Ureter (tissue), 1 donor: ENCODE results near the gene DNAL1. TPM values are rescaled to one million over a fixed set of nuclear protein-coding genes. Genes with fewer than 3 reads are reported as not detected.

Experiments used
- DNase-seq: peaks from one replicate; pipeline ENCODE4 v3.0.0-alpha.2; 2020; ENCODE audit warnings: low spot score
- total RNA-seq: library from RNA; stranded (reverse); gene quantifications from one replicate; pipeline ENCODE4 v1.2.4, GENCODE V29; 2023
- donor health status: DM: yes; HTN: yes; CAD: no.

Gene DNAL1
- total RNA-seq, 1 donor from 2014 or later, result 14.9 TPM

DNA sequence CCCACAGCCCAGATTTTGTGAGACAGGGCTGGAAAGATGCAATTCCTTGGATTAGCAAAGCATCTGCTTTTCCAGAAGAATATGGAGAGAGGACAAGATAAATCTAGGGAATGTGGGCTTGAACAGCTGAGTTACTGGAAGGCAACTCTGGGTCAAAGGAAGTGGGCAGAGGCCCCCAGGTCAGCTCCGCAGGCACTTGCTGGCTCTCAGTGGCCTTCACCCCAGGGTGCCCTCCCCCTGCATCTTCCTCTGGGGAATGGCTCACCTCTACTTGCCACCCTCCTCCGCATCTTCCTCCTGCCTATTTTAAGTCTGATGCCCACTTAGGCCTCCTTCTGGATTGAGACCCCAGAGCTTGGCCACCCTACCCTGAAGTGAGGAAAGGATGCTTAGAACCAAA is 79.9 kb downstream of the DNAL1 start:
- peak; percentile 23 for DNase-seq

DNA sequence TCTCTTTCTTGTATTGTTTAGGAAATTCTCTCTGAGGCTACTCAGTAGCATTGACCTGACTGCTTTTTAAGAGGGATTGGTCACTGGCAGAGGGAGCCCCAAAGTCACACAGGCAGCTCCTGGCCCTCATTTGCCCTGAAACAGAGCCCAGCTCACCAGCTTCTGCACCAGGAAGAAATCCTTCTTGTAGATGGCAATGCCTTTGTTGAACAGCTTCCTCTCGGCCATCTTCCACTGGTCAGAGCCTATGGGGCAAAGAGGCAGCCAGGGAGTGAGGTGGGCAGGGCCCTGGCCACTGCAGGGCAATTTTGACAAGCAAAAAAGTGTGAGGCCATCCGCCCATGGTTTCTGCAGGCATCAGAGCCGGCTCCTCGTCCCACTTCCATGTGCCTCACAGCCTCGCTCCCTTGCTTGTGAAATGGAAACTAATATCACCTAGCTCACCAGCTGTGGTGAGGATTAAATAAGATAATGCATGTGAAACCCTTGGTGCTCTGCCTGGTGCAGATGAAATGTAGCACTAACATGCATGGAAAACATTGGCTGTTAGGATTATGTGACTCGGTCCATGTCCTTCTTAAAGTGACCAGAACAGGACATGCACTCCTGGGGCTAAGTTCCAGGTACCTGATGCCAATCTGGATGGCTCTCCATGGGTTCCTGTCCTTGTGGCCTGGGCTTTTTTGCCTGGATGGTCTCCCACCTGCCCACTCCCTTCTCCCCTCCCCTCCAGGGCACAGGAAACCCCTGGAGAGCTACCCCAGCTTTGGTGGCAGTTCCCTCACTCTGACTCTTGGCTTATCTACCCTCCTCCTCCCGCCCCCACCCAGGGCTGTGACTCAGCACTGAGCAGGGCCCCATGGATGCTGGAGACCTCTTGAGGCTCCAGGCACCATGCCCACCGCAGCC is 80.6 kb downstream of the DNAL1 start:
- DNase-seq, result peak; percentile 30

DNA sequence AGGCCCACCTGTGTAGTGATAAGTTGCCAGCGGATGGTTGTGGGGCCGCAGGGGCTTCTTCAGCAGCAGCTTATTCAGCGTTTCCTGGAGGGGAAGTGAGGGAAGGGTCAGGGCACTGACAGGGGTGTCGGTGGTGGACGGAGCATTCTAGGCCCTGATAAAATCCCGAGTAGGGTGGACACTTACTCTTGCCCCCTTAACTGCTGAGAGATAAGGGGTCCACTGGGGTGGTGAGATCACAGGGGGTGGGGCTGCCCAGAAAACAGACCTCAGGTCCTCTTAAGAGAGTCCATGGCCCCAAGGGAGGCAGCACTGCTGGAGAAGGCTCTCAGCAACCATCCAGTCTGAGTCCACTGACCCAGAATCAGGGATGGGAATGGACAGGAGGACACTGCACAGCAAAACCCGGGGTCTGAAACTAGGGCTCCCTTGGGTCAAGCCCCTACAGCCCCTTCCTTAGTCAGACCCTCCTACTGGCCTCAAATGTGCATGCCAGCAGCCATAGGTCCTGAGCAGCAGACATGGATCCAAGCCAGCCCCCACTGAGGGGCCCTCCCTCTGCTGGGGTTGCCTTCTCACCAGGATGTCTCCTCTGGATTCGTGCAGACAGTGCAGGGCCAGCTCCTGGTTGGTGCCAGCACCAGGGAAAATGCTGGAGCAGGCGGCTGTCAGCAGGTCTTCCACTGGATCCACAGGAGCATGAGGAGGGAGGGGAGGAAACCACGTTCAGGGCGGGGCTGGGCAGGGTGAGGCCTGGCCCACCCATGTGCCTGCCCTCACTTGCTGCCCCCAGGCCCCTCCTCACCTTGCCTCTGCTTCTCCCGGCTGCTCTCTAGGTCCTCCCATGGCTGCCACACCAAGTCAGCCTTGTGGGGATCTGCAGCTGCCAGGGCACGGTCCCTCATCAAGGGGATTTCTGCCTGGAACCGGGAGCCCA is 81.5 kb downstream of the DNAL1 start:
- peak; percentile 40 for DNase-seq

DNA sequence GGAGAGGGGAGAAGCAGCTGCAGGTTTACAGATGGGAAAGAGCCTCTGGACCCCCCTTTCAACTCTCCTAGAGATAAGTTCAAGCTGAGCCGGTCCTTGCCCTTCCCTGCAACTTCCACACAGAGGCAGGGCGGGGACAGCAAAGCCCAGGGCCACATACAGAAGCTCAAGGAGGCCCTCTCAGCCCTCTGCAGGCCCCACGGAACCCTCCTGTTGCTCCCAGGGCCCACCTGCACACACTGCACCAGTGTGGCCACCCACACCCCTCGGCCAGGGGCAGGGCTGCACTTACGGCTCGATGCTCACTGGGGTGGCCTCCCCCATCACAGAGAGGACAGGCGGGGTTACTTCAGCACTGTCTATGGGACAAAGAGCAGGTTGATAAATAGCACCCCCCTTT is 82.4 kb downstream of the DNAL1 start:
- no peak for DNase-seq

DNA sequence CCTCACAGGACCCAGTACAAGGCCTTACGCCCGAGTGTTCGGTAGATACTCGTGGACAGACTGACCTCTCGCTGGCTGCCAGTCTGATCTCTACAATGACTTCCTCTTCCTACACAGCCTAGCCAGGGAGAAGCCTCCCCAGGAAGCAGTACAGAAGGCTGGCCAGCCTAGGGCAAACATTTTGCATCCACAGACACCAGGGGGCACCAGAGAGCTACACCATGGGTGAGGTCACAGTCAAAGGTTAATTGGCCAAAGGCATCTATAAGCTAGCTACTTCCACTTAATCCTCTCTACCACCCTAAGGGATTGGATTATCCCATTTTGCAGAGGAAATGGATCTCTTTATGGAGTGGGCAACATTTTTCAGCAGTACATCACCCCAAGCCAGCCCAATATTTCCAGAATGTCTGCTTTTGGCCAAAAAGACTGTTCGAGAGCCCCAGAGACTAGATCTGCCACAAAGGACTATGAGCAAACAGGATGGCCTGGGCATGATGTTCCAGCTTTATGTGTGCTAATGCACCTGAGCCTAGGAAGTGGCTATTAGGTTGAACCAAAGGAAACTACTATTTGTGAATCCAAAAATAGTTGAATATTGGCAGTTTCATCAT is 84.0 kb downstream of the DNAL1 start:
- DNase-seq, result peak; percentile 91

DNA sequence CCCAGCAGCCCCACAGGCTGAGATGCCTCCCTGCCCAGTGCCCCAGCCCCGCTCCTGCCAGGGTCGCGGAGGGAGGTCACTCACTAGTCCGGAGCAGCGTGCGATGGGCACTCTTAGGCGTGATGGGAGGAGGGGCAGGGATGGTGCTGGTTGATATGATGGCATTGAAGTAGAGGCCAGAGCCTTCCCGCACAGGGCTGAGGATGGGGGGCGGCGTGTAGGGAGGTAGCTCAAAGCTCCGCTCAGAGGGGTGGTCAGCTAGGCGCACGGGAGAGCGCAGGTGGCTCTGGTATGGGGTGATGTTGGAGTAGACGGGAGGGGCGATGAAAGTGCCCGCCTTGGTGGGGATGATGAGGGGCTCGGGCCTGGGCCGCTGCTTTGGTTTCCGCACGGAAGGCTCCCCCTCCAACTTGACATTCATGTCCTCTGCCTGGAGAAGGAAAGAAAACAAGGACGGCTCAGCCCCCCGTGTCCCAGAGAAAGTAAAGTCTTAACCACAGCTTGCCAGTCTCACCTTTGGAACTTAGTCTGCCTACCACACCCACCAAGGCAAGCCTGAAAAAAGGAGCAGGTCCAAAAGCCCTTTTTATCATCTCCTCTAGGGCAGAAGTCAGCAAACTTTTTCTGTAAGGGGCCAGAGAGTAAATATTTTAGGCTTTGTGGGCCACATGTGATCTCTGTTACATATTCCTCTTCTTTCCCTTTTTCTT is 84.9 kb downstream of the DNAL1 start:
- DNase-seq, result no peak

DNA sequence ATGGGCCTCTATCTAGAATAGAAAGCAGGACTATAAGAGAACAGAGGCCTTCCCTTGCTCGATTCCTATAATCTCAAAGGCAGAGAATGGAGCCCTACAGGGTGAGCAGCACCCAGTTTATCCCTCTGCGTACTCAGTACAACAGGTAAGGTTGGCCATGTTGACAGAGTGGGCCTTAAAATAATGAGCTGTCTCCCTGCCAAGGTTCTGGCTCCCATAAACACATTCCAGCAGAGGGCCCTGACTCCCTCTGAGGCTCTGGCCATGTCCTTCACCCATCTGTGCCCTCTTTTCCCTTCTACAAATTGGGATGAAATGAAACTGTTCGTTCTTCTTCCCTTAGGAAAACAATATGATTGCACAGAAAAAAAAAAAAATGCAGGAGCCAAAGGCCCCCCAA is 86.3 kb downstream of the DNAL1 start:
- no peak for DNase-seq

DNA sequence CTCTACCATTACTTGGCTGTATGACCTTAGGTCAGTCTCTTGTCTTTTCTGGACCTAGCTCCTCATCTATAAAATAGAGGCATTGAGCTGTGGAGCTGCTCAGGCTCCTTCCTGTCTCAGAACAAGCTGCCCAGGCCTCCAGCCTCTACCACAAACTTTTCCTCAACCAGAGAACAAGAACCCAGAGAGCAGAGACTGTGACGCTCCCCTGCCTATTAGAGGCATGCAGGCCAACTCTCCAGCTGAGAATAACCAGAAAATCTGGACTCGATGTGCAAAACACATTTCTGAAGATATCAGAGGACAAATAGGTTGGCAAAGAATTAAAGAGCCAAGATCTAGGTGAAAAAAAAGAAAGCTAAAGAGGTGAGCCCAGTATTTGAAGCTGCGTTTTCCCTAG is 87.2 kb downstream of the DNAL1 start:
- no peak for DNase-seq

DNA sequence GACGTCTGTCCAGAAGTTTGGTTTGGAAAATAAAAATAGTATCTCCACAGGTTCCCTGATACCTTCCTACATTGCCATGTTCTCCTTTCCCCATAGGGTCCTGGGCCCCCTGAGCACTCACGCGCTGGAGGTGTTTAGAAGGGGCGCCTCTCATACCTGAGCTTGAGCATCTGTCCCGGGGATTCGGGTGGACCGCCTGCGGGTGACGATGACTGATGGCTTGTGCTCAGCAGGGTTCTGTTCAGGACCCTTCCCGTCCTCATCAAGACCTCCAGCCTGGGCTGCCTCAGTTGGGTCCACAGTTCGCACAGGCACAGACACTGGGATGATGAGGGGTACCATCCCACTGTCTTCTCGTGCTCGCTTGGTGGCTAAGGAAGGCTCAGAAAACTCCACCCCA is 92.1 kb downstream of the DNAL1 start:
- DNase-seq, result no peak

DNA sequence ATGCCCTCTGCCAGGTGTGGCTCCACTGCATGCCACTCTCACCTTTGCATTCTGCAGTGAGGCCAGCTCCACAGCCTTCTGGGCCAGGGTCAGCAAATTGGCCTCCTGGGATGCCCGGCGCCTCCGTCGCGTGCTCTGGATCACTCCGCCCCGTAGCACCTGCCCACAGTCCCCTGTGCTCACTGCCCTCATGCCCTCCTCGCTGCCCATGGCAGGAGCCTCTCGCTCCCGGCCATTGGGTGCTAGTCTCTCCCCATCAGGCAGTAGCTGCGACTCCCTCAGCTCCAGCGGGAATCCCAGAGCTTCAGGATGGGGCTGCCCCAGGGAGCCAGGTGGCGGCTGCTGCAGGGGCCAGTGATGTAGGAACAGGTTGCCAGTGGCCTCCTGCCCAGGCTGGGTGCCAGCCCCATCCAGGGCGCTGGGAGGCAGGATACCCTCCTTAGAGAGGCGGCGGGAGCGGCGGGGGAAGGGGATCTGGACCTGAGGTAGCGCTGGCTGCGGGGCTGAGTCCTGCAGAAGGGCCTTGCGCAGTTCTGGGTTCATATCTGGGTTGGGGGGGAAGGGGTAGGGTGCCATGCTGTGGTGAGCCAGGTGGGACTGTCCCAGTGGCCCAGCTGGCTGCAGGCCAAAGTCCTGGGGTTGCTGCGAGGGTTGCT is 93.9 kb downstream of the DNAL1 start:
- DNase-seq, result no peak

DNA sequence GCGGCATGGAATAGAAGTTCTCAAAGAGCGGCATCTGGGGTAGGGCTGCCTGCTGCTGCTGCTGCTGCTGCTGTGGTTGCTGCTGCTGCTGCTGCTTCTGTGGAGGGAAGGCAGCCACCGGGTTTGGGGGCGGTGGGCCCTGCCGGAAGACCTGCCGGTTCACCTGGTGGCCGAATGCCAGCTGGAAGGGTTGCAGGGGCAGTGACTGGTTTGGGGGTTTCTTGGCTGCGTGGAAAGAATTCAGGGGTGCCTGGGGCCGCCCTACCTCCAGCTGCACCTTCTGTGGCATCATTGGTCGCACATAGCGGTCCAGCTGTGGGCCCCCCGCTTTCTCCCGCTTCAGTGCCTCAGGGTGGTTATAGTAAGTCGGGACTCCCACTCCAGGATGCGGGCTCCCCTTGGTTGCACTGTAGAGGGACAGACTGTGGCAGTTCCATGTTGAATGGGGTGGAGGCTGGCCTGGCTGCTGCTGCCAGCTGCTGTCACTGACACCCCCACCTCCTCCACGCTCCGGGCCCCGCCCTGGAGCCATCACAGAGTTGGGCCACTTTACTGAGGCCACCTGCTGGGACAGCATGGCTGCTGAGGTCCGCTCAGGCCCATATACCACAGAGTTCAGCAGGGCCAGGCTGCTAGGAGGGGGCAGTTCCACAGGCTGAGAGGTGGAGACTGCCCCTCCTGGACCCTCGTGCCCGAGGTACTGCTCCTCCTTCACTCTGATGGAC is 94.5 kb downstream of the DNAL1 start:
- DNase-seq, result no peak

DNA sequence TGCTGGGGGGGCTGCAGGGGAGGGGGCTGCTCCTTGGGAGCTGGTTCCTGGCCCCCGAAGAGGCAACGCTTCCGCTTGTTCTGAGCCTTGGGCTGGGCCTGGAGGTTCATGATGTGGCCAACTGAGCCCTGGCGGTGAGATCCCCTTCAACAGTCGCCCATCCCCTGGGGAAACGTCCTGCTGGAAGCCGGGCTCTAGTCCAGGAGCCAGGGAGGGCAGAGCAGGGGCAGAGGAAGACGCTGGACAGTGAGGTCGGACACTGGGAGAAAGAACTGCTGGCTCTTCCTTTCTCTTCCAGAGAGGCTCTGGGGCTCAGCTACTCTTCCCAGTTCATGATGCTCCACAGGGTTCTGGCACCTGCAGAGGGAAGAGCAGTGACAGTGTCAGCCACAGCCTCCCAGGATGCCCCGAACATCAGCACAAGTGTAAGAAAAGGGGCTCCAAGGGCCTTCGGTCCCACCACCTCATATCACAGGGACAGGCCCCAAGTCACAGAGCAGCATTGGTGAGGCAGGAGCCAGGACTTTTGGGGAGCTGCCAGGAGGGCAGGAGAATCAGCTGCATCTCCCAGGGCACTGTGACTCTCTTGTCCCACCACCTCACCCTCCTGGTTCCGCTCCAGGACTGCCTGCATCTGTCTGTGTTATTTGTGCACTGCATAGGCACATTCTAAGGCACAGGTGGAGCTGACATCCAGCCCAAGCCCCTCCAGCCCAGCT is 95.3 kb downstream of the DNAL1 start:
- DNase-seq, result no peak

DNA sequence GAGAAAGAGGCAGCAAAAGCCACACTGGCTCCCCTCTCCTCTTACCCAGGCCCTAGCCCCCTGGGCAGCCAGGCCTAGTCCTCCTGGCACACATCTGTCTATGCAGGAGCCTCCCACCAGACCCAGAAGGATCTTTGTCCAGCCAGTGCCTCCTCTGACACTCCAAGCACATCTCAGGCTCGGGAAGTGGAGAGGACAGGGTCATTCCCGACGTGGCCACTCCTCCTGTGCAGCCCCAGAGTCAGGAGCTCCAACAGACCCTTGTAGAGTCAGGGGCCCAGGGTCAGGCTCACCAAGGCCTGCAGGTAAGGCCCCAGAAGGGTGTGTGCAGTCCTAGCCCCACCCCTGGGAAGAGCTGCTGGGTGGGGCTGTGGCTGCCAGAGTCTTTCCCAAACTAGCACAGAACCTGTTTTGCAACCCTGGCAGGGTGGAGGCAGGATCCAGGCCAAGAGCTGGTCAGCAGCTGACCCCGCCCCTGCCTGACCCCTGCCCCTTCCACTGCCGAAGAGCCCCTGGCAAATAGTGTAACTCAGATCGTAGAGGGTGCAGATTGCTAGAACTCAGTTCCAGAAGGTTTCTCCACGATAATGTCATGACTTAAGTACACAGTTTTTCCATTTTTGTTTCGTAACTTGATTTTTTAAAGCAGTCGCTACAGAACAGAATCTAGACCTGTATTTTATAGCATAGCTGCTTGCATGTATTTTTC is 96.0 kb downstream of the DNAL1 start:
- peak; percentile 91 for DNase-seq

DNA sequence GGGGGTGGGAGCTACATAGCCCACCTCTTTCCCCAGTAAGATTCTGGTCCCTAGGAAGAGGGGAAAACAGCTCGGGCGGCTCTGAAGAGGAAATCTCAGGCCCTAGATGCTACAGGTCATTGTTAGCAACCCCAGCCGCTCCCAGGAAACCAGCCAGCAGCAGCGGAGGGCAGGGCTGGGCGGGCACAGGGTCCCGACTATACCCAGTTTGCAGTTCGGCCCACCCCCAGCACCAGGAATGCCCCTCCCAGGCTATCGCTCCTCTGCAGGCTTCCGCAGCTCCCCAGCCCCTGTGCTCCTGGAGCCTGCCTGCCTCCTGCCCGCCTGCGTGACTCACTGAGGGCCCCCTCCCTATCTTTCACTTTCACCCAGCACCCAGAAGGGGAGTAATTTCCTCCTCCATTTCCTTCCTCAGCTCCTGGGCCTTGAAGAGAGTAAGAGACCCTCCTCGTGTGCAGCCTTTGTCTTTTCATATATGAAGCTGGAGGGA is 96.6 kb downstream of the DNAL1 start:
- DNase-seq, result peak; percentile 88

DNA sequence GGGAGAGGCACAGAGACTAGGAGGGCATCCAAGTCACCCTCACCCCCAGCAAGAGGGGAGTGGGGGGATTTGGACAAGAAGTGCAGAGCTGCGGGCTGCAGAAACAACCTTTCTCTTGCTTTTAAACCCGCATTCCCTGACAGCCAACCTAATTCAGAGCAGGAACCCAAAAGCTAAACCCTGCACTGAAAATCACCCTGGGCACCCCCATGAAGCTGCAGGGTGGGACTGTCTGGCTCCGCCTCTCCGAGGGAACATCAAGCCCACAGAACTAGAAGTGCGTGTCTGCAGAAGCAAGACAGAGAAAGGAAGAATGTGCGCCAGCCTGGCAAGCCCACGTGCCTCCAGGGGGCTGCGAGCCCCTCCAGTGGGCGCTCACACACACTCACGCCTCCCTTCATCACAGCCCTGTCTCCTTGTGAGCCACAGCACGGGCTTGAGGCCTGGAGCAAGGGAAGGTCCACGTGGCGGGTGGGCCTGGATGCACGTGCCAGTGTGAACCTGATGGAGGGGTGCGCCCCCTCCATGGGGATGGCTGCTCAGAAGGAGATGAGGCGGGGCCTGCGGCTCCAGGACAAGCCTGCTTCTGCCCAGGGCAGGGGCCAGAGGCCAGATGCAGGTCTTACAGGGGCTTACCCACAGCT is 97.2 kb downstream of the DNAL1 start:
- DNase-seq, result no peak

DNA sequence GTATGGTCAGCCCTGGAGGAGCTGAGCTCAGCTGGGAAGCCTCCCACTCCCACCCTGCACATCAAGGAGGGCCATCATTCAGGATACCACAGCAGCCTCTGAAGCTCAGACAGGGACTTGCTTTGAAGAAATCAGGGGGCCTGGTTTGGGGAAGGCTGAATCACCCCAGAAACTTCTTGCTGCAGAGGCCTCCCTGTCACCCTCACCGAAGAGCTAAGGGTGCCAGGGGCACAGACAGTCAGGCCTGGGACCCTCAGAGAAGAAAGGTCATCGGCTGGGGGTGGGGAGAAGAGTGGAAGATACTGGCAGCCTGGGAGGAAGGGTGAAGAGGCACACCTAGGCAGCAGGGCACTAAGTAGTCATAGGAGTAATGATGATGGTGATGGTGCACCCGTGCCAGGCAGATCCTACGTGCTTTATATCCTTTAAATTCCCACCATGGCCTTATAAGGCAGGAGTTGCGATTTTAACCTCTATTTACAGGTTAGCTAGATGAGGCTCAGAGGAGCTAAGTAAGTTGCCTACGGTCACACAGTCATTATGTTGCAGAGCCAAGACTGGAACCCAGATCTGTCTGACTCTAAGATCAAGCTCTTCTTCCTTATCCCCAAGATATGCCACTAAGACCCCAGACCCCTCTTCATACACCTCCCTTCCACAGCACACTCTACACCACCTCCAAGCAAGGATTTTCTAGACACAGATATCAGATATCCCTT is 97.9 kb downstream of the DNAL1 start:
- DNase-seq, result no peak

DNA sequence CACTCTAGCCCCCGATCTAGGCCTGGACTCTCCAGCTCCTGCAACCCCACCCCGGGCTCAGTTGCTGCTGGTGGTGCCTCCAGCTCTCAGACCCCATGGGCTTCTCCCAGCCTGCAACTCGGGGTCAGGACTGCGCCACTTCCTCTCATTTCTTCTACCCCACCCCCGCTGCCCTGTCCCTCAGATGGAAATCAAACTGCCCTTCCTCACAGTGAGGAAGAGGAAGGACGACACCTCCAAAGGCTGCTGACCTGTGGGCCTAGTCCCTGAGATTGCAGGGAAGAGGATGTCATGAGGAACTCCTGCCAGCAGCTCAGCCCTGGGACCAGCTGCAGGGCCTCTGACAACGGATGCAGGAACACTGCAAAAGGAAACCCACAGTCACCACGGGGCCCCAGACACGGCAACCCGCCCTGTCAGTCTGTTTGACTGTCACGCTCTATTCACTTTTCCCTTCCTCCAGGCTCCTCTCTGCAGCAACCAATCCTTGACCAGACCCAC is 98.7 kb downstream of the DNAL1 start:
- DNase-seq, result no peak
